GM18505 (cell line): ENCODE results near the gene ID3.

ENCODE experiments used
- ATAC-seq: cut with Tn5 transposase; IDR thresholded peaks from one replicate; pipeline ENCODE4 v1.9.1; 2021; ENCODE audit not compliant: unreplicated experiment
- POLR2A ChIP-seq: IDR thresholded peaks from 4 replicates; pipeline ENCODE4 v1.6.1; 2011; ENCODE audit warnings: borderline replicate concordance; ENCODE audit not compliant: insufficient read depth, insufficient read length; ENCODE audit errors: extremely low read depth

The ID3 gene

GRCh38 chr1:23581219-23581618 is 21.9 kb upstream of the ID3 start:
- TF ChIP-seq POLR2A: no peak
- ATAC-seq: no peak

- no peak for ATAC-seq
- no peak for TF ChIP-seq POLR2A
Measured at GRCh38 chr1:23578997-23579363, 19.7 kb upstream of the ID3 start.

- TF ChIP-seq POLR2A: peak; percentile 40
- ATAC-seq: no peak
Measured at GRCh38 chr1:23578311-23578996, 19.2 kb upstream of the ID3 start.

- ATAC-seq: peak; percentile 66
- TF ChIP-seq POLR2A: peak; percentile 59
Measured at GRCh38 chr1:23577056-23578004, 18.0 kb upstream of the ID3 start.

DNA sequence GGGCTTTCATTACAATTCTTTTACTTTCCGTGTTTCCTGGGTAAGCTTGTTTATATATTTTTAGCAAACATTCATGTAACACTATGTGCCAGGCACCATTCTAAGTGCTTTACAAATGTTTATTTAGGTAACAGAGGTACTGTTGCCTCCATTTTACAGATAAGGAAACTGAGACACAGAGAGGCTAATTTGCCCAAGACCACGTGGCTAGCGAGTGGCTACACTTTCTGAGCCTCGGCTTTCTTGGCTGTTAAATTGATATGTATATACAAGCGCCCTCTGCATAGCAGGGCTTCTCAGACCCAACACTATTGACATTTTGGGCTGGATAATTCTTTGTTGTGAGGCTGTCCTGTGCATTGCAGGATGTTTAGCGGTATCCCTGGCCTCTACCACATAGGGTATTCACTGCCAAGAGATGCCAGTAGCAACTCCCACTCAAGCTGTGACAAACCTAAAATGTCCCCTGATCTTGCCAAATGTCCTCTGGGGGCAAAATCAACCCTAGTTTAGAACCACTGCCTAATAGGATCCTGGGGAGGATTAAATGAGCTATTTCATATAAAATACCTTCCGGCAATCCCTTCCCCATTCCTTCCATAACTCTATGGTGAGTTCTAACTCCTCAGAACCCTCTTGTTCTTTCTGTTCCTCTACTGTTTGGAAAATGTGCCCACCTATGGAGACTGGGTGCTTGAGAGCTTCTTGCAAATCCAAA is 17.2 kb upstream of the ID3 start:
- ATAC-seq: no peak
- TF ChIP-seq POLR2A: no peak

GRCh38 chr1:23575226-23575810 is 16.0 kb upstream of the ID3 start:
- no peak for ATAC-seq

DNA sequence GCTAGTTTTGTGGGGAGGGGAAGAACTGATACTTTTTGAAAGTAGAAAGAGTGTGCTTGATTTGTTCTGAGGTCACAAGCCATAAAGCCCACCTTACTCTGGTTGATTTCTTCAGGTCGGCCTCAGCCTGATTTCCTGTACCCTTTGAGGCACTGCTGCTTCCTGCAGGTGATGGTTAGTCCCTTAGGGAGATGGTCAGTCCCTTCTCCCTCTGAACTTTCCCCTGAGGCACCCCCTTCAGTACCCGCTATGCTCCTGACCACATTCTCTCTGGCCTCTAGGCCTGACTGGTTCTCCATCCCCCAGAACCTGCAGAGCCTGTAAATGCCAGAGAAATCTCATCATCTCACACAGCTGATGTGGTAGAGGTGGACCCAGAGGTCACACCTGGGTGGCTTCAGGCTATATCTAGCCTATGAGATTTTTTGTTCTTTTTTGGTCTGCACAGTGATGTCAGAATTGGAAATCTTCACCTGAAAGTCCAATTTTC is 15.0 kb upstream of the ID3 start:
- TF ChIP-seq POLR2A: no peak
- no peak for ATAC-seq

More at GRCh38 chr1:23575226-23575810, 16.0 kb upstream of the ID3 start:
- TF ChIP-seq POLR2A: no peak

DNA sequence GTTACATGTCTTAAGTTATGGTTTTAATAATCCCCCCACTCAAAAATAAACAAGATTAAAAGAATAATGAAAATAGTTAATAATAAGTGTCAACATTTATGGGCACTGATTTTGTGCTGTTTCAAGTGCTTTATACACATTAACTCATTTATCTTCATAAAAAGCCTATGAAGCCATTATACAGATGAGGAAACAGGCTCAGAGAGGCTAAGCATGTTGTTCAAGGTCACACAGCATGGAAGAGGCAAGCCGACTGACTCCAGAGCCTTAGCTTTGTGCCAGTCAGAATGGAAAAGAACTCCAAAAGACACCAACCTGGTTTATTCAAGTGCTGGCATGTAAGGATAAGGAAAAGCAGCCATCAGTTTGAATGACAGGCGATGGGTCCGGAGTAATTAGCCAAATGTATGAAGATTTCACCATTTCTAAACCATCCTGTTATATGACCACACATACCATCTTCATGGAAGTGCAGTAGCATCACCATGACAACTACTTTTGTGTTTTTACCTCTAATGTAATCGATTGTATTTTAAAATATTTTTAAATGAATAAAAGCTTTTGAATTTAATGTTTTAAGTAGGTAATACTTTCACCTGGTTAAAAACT is 14.4 kb upstream of the ID3 start:
- no peak for TF ChIP-seq POLR2A
- ATAC-seq: no peak

- no peak for TF ChIP-seq POLR2A
- no peak for ATAC-seq
Measured at GRCh38 chr1:23571465-23571864, 12.2 kb upstream of the ID3 start.

DNA sequence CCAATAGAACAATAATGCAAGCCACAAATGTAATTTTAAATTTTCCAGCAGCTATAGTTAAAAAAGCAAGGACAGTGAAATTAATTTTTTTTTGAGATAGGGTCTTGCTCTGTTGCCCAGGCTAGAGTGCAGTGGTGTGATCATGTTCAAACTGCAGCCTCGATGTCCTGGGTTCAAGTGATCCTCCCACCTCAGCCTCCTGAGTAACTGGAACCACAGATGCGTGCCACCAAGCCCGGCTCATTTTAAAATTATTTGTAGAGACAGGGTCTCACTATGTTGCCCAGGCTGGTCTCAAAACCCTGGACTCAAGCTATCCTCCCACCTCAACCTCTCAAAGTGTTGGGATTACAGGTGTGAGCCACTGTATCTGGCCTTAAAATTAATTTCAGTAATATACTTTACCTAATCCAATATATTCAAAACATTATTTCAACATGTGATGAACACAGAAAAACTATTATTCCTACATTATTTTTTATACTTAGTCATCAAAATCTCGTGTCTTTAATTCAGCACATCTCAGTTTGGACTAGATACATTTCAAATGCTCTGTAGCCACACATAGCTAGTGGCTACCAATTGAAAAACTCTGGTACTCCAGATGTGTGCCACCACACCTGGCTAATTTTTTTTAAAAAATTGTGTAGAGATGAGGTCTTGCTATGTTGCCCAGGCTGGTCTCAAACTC is 10.8 kb upstream of the ID3 start:
- TF ChIP-seq POLR2A: no peak
- no peak for ATAC-seq

- no peak for TF ChIP-seq POLR2A
- no peak for ATAC-seq
Measured at GRCh38 chr1:23568608-23569383, 9.5 kb upstream of the ID3 start.
